Measurements from ENCODE around the gene KRTAP4-16. TPM values are rescaled to one million over a fixed set of nuclear protein-coding genes. Genes with fewer than 3 reads are reported as not detected.
"Not testable (repeated sequence)": the region's sequence is repeated elsewhere in the genome, so short reads cannot be mapped to it uniquely, and the experiment has no call there.

The KRTAP4-16 gene
- total RNA-seq, 6 experiments from 2014 or later = not detected

DNA sequence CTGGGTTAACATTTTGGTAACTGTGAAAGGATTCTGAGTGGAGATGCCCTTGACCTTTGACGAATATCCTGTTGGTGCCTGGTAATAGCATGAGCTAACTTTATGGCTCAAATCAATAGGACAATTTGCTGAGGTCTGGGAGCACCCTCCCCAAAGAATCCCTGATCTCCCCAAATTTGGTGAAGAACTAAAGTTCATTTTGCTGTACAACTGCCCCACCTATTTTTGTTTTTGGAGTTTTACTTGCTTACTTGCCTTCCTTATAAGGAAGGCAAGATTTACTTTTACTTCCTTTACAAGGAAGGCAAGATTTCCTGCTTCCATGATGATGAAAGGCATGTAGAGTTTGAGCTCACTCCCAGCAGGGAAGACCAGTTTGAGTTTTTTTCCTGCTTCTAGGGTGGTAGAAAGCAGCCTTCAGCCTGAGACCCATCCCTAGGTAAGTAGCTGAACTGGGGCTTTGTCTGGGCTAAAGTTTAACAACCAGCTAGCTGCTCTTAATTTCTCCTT lies 6.0 kb upstream of the KRTAP4-16 start:
- no peak overlapping the region for H3K4me3 ChIP-seq
- H3K36me3 ChIP-seq = no peaks in the 10 kb centered on the region
- TF ChIP-seq, protein P1, sequence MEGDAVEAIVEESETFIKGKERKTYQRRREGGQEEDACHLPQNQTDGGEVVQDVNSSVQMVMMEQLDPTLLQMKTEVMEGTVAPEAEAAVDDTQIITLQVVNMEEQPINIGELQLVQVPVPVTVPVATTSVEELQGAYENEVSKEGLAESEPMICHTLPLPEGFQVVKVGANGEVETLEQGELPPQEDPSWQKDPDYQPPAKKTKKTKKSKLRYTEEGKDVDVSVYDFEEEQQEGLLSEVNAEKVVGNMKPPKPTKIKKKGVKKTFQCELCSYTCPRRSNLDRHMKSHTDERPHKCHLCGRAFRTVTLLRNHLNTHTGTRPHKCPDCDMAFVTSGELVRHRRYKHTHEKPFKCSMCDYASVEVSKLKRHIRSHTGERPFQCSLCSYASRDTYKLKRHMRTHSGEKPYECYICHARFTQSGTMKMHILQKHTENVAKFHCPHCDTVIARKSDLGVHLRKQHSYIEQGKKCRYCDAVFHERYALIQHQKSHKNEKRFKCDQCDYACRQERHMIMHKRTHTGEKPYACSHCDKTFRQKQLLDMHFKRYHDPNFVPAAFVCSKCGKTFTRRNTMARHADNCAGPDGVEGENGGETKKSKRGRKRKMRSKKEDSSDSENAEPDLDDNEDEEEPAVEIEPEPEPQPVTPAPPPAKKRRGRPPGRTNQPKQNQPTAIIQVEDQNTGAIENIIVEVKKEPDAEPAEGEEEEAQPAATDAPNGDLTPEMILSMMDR (IDR thresholded peaks at IDR 0.05) = no peak
- TF ChIP-seq POLR2A (IDR thresholded peaks at IDR 0.05) = no peak
- no peak overlapping the region for H3K27ac ChIP-seq
- no peak for ATAC-seq
- WGBS (ENCODE audit: insufficient coverage, low coverage, low lambda C conversion rate, missing lambda C conversion rate) = 38% methylated on average over 1 of the region's 1 CpG
- H3K27me3 ChIP-seq = no peaks in the 10 kb centered on the region
- H3K4me1 ChIP-seq = no peaks in the 10 kb centered on the region
- no peak for DNase-seq
- intact Hi-C loops (cut with DNase I) = no loop called here
- no peaks in the 10 kb centered on the region for H3K9me3 ChIP-seq

DNA sequence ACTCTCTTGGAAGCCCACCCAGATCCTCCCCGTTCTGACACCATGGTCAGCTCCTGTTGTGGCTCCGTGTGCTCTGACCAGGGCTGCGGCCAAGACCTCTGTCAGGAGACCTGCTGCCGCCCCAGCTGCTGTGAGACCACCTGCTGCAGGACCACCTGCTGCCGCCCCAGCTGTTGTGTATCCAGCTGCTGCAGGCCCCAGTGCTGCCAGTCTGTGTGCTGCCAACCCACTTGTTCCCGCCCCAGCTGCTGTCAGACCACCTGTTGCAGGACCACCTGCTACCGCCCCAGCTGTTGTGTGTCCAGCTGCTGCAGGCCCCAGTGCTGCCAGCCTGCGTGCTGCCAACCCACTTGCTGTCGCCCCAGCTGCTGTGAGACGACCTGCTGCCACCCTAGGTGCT lies 3.3 kb upstream of the KRTAP4-16 start, which contains the start of gene KRTAP4-9:
KRTAP4-9 (plus strand) TSS at position 43 of the 400 bp plus-strand sequence; CDS start at position 43, 0 bp downstream.
- H3K4me1 ChIP-seq; ATAC-seq; intact Hi-C loops (cut with DNase I); H3K27me3 ChIP-seq; H3K9me3 ChIP-seq; H3K36me3 ChIP-seq; H3K27ac ChIP-seq; H3K4me3 ChIP-seq; DNase-seq: not testable (repeated sequence)
- no CpG with 5 or more reads among the region's 10 CpGs for WGBS (ENCODE audit: insufficient coverage, low coverage, low lambda C conversion rate, missing lambda C conversion rate)

DNA sequence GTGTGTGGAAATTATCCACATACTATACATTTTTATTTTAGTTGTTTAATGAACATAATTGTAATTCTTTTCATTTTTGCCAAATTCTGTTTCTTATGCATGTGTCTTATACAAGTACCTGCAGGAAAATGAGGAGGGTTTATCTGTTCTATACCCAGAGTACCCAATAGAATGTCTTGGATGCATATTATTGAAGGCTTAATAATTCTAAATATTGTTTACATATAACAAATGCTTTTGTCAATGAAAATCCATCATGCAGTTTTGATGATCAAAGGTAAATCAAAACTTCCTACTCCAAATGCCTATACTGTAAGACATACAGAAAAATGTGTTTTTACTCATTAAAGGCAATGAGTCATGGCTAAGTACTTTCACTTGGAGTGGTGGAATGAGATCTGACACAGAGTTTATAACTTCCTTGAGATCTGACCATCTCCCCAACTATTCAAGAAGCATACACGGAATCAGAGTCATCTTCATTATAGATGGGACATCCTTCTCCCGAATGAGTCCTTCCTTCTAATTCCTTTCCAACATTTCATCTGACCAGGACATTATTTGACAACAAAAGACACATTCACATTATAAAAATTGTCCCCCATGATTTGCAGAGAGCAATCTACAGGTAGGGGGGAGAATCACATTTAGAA lies 2.5 kb upstream of the KRTAP4-16 start:
- ATAC-seq; H3K9me3 ChIP-seq; H3K27ac ChIP-seq; H3K27me3 ChIP-seq; H3K36me3 ChIP-seq; intact Hi-C loops (cut with DNase I); DNase-seq; H3K4me1 ChIP-seq; H3K4me3 ChIP-seq: not testable (repeated sequence)
- 35% methylated on average over 2 of the region's 2 CpGs for WGBS (ENCODE audit: insufficient coverage, low coverage, low lambda C conversion rate, missing lambda C conversion rate)

DNA sequence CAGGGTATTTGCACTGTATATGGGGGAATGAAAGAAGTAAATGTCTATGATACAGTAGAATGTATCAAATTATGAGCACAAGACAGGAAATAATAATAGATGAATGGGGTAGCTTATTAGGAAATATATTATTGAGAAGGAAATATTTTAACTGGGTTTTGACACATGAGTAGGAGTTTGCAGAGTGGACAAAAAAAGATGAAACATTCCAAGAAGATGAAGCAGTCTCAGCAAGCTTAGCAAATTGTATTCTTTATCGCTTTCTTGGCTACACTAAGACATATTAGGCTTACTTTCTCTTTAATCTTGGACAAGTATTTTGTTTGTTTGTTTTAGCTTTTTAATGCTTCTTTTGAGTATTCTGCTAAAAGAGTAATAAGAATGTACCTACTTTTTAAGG lies 1.9 kb upstream of the KRTAP4-16 start:
- DNase-seq (no peak), ATAC-seq (no peak)
- WGBS (ENCODE audit: insufficient coverage, low coverage, low lambda C conversion rate, missing lambda C conversion rate) = 100% methylated on average over 1 of the region's 1 CpG
- Histone ChIP-seq H3K4me3 (no peak overlapping the region), H3K4me1 (no peaks in the 10 kb centered on the region), H3K27me3 (no peaks in the 10 kb centered on the region), H3K36me3 (no peaks in the 10 kb centered on the region), H3K9me3 (no peaks in the 10 kb centered on the region), H3K27ac (no peak overlapping the region)
- intact Hi-C loops (cut with DNase I) = no loop called here
- TF ChIP-seq POLR2A (IDR thresholded peaks at IDR 0.05) = no peak
- TF ChIP-seq, protein P1 (IDR thresholded peaks at IDR 0.05) = no peak

DNA sequence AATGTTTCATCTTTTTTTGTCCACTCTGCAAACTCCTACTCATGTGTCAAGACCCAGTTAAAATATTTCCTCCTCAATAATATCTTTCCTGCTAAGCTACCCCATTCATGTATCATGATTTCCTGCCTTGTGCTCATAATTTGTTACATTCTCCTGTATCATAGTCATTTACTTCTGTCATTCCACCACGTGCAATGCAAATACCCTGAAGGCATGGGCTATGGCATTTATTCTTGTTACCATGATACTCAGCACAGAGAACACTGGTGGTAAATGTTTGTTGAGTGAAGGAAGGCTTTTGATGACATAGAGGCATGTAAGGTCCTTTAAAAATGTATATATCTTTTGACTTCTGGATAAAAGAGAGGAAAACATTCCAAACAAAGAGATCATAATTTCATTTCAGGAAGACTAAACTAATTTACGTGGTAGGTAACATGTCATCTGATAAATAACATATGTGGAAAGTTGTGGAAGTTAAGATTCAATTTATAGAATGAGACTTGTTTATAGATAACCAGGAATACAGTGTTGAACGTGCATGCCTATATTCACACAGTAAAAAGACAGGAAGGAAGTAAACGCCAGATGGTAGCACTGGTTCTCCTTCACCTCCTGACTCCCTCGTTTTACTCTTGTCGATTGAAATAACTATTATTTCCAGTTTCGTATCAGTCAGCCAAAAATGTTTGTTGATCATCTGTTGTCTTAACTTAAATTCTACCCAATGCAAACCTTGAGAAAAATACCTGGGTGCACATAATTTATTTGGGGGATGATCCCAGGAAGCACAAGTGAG lies 2.1 kb downstream of the KRTAP4-16 start:
- H3K4me1 ChIP-seq; H3K4me3 ChIP-seq; DNase-seq; H3K27ac ChIP-seq; H3K27me3 ChIP-seq; H3K36me3 ChIP-seq; intact Hi-C loops (cut with DNase I); H3K9me3 ChIP-seq; ATAC-seq: not testable (repeated sequence)
- WGBS (ENCODE audit: insufficient coverage, low coverage, low lambda C conversion rate, missing lambda C conversion rate) = 22% methylated on average over 7 of the region's 7 CpGs

DNA sequence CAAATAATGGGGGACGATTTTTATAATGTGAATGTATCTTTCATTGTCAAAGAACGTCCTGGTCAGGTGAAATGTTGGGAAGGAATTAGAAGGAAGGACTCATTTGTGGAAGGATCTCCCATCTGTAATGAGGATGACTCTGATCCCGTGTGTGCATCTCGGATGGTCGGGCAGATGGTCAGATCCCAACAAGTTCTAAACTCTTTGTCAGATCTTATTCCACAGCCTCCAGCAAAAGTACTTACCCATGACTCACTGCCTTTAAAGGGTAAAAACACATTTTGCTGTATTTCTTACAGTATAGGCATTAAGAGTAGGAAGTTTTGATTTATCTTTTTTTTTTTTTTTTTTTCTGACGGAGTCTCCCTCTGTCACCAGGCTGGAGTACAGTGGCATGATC lies 3.5 kb downstream of the KRTAP4-16 start:
- Histone ChIP-seq H3K27me3 (no peaks in the 10 kb centered on the region), H3K4me3 (no peak overlapping the region), H3K9me3 (no peaks in the 10 kb centered on the region), H3K36me3 (no peaks in the 10 kb centered on the region), H3K27ac (no peak overlapping the region), H3K4me1 (no peaks in the 10 kb centered on the region)
- WGBS (ENCODE audit: insufficient coverage, low coverage, low lambda C conversion rate, missing lambda C conversion rate) = 67% methylated on average over 6 of the region's 6 CpGs
- DNase-seq (no peak), ATAC-seq (no peak)
- intact Hi-C loops (cut with DNase I) = no loop called here
- TF ChIP-seq POLR2A (IDR thresholded peaks at IDR 0.05) = no peak
- TF ChIP-seq, protein P1 (IDR thresholded peaks at IDR 0.05) = no peak
